ENCODE results near the gene ADK.

DNA sequence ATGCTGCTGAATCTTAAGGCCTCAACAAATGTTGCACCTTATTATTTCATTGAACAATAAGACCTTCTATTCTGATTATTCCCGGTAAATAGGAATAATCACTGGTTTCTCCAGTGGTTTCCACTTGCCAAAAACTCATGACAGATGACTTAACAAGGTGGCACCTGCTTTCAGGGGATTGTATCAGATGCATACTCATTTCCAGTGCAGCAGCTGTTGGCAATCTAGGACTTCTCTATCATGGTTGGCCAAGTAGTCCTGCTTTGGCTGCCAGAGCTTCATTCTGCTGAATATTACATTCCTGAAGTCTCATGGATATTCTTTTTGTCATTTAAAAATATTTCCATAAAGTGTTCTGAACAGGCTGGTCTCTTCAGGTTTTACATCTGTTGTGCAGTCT lies 193.3 kb downstream of the ADK start:
- TF ChIP-seq, protein P1, sequence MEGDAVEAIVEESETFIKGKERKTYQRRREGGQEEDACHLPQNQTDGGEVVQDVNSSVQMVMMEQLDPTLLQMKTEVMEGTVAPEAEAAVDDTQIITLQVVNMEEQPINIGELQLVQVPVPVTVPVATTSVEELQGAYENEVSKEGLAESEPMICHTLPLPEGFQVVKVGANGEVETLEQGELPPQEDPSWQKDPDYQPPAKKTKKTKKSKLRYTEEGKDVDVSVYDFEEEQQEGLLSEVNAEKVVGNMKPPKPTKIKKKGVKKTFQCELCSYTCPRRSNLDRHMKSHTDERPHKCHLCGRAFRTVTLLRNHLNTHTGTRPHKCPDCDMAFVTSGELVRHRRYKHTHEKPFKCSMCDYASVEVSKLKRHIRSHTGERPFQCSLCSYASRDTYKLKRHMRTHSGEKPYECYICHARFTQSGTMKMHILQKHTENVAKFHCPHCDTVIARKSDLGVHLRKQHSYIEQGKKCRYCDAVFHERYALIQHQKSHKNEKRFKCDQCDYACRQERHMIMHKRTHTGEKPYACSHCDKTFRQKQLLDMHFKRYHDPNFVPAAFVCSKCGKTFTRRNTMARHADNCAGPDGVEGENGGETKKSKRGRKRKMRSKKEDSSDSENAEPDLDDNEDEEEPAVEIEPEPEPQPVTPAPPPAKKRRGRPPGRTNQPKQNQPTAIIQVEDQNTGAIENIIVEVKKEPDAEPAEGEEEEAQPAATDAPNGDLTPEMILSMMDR (IDR thresholded peaks at IDR 0.05) = no peak
- TF ChIP-seq POLR2A (IDR thresholded peaks at IDR 0.05) = no peak

All from gastroesophageal sphincter (tissue), 3 donors.